T-cell (primary cell): ENCODE results near the gene DDIT3. TPM values are rescaled to one million over a fixed set of nuclear protein-coding genes. Genes with fewer than 3 reads are reported as not detected.
A peak's percentile ranks its signal among the peaks of the same experiment; 100 is the strongest.

Experiments used
- ATAC-seq, 4 experiments: fragments of 200-7000 bp in 3 of 4; fragments of 150-1000 bp in 1 of 4; cut with Tn5 transposase; replicated peaks in 1 of 4; 1 replicate in 3 of 4; 2 replicates in 1 of 4; pipeline ENCODE4 v1.10.0; 2021; ENCODE audit warnings: moderate library complexity in 3 of 4, mild to moderate bottlenecking in 2 of 4, moderate number of reproducible peaks in 1 of 4
- CTCF ChIA-PET, 2 donors: fragments of 300-600 bp; sonication (Branson Sonifier 250); formaldehyde crosslinking; loops; one replicate each; lab custom pipeline; 2022; ENCODE audit warnings: antibody characterized with exemption in 2 of 2; lab: Charles Lee
- POLR2A ChIA-PET, 2 donors: fragments of 300-600 bp; sonication (Branson Sonifier 250); formaldehyde crosslinking; loops; one replicate each; lab custom pipeline; 2022; ENCODE audit warnings: antibody characterized with exemption in 2 of 2; lab: Charles Lee
- DNase-seq, 35 experiments: peaks; one replicate each; pipeline versions ENCODE4 v3.0.0 to v3.0.0-alpha.2; 2013 to 2023
- H3K27ac ChIP-seq: one replicate; pipeline ENCODE4 v1.5.1; 2013; ENCODE audit warnings: low read length
- H3K27me3 ChIP-seq, 2 experiments: replicated peaks in 1 of 2; 1 replicate in 1 of 2; 2 replicates in 1 of 2; pipeline versions ENCODE4 v1.6.1 to v1.7.0; 2013; ENCODE audit warnings: low read length in 1 of 2, mixed read lengths in 1 of 2; ENCODE audit not compliant: control insufficient read depth in 2 of 2, insufficient read depth in 2 of 2; ENCODE audit errors: extremely low read depth in 1 of 2
- H3K36me3 ChIP-seq, 2 donors: 1 replicate in 1 of 2; 2 replicates in 1 of 2; pipeline versions ENCODE4 v1.6.1 to v1.7.0; 2013; ENCODE audit warnings: low read length in 1 of 2; ENCODE audit not compliant: control insufficient read depth in 2 of 2, insufficient read depth in 1 of 2; ENCODE audit errors: extremely low read depth in 1 of 2
- H3K4me1 ChIP-seq, 2 experiments: 1 replicate in 1 of 2; 2 replicates in 1 of 2; pipeline versions ENCODE4 v1.6.1 to v1.7.0; 2013; ENCODE audit warnings: low read length in 2 of 2, mixed read lengths in 1 of 2; ENCODE audit not compliant: insufficient read depth in 2 of 2, control insufficient read depth in 1 of 2; ENCODE audit errors: extremely low read depth in 1 of 2
- H3K4me3 ChIP-seq, 2 donors: 1 replicate in 1 of 2; 2 replicates in 1 of 2; pipeline versions ENCODE4 v1.5.1 to v1.7.0; 2013; ENCODE audit warnings: mild to moderate bottlenecking in 2 of 2, low read length in 1 of 2, moderate library complexity in 1 of 2; ENCODE audit not compliant: control insufficient read depth in 1 of 2; ENCODE audit errors: extremely low read depth in 1 of 2
- H3K9me3 ChIP-seq: 2 replicates; pipeline ENCODE4 v1.7.0; 2013
- H3K27ac Mint-ChIP-seq, 2 donors: one replicate each; pipeline ENCODE4 v1.8.0; 2020 to 2021; ENCODE audit warnings: mild to moderate bottlenecking in 2 of 2, mixed read lengths in 2 of 2
- H3K27me3 Mint-ChIP-seq, 2 donors: one replicate each; pipeline ENCODE4 v1.8.0; 2021 to 2022; ENCODE audit warnings: mixed read lengths in 2 of 2
- H3K36me3 Mint-ChIP-seq: one replicate; pipeline ENCODE4 v1.8.0; 2021; ENCODE audit warnings: mixed read lengths
- H3K4me1 Mint-ChIP-seq, 3 donors: one replicate each; pipeline ENCODE4 v1.8.0; 2020 to 2022; ENCODE audit warnings: mixed read lengths in 3 of 3, mild to moderate bottlenecking in 1 of 3
- H3K4me3 Mint-ChIP-seq, 3 donors: one replicate each; pipeline ENCODE4 v1.8.0; 2020 to 2022; ENCODE audit warnings: mild to moderate bottlenecking in 3 of 3, mixed read lengths in 3 of 3, moderate library complexity in 3 of 3
- H3K9me3 Mint-ChIP-seq, 3 donors: one replicate each; pipeline ENCODE4 v1.8.0; 2020 to 2022; ENCODE audit warnings: mixed read lengths in 3 of 3
- WGBS: methylation state at CpG from one replicate; pipeline ENCODE4 v1.1.5; 2013; ENCODE audit warnings: missing lambda C conversion rate; ENCODE audit not compliant: insufficient coverage; 5-methylcytosine and 5-hydroxymethylcytosine counted together
- total RNA-seq, 35 experiments: library from RNA in 6 of 35; stranded (reverse) in 6 of 35; fragments of 120-200 nt in 1 of 35; gene quantifications; one replicate each; pipeline versions ENCODE4 v1.2.1 to v1.2.4 and lab custom pipeline; 2013 to 2026

The DDIT3 gene
- total RNA-seq, 5 donors from 2014 or later (not counting 1 experiment from before 2014, with no cell fraction given), result 34.5 to 93.5 (median 40.7) TPM

DNA sequence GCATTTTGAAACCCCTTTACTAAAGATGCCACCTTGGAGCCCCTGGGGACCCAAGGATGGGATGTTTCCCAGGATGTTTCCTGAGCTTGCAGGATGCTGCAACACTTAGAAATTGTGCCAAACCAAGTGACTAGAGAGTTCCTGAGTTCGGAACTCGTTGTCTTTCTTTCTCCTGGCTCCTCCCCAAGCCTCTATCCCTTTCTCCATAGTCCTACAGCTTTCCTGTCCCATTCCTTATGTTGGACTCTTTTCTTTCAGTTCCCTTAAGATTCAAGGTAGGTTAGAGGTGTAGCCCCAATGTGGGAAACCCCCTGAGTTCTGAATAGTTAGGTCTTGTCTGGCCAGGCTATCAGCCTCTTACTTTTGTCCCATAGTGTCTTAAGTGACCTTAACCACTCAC is 28.2 kb upstream of the DDIT3 start:
- Mint-ChIP-seq H3K27me3 (peaks cover 0 to 7% of the 10 kb centered on the region in 2 donors), H3K9me3 (no peaks in the 10 kb centered on the region), H3K4me3 (peak overlapping the region in 2 of 3 donors; percentile 21 to 68), H3K27ac (no peak overlapping the region), H3K36me3 (no peaks in the 10 kb centered on the region), H3K4me1 (peaks cover 41 to 50% (median 46%) of the 10 kb centered on the region in 3 donors)
- DNase-seq (no peak), ATAC-seq (no peak)
- ChIA-PET POLR2A (no interaction called here), CTCF (no interaction called here)
- Histone ChIP-seq H3K36me3 (no peaks in the 10 kb centered on the region), H3K27me3 (peaks cover 13 to 20% of the 10 kb centered on the region in 2 experiments), H3K27ac (no peak overlapping the region), H3K4me1 (peaks cover 7 to 31% of the 10 kb centered on the region in 2 experiments), H3K9me3 (no peaks in the 10 kb centered on the region), H3K4me3 (no peak overlapping the region)
- no CpG with 5 or more reads among the region's 2 CpGs for WGBS

DNA sequence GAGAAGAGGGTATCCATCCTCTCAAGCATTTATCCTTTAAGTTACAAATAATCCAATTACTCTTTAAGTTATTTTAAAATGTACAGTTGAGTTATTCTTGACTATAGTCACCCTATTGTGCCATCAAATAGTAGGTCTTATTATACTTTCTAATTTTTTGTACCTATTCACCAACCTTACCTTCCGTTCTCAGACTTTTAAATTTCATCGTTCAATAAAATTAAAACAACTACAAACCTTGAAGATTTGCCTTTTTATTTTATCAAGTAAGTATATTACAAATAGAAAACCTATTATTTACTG is 27.6 kb upstream of the DDIT3 start:
- no peaks in the 10 kb centered on the region for H3K9me3 Mint-ChIP-seq
- Histone ChIP-seq H3K4me3 (no peak overlapping the region), H3K27me3 (peaks cover 13 to 20% of the 10 kb centered on the region in 2 experiments), H3K9me3 (no peaks in the 10 kb centered on the region), H3K36me3 (no peaks in the 10 kb centered on the region), H3K27ac (no peak overlapping the region), H3K4me1 (peaks cover 7 to 32% of the 10 kb centered on the region in 2 experiments)
- CTCF ChIA-PET, result no interaction called here
- peak overlapping the region; percentile 94 to 97 (median 96) for H3K4me3 Mint-ChIP-seq
- H3K4me1 Mint-ChIP-seq, result peaks cover 41 to 52% (median 49%) of the 10 kb centered on the region in 3 donors
- no CpG with 5 or more reads among the region's 2 CpGs for WGBS
- ATAC-seq (no peak), DNase-seq (no peak)
- H3K27ac Mint-ChIP-seq, result peak overlapping the region in 1 of 2 donors; percentile 57
- H3K27me3 Mint-ChIP-seq, result peaks cover 0 to 7% of the 10 kb centered on the region in 2 donors
- POLR2A ChIA-PET, result no interaction called here
- H3K36me3 Mint-ChIP-seq, result no peaks in the 10 kb centered on the region

DNA sequence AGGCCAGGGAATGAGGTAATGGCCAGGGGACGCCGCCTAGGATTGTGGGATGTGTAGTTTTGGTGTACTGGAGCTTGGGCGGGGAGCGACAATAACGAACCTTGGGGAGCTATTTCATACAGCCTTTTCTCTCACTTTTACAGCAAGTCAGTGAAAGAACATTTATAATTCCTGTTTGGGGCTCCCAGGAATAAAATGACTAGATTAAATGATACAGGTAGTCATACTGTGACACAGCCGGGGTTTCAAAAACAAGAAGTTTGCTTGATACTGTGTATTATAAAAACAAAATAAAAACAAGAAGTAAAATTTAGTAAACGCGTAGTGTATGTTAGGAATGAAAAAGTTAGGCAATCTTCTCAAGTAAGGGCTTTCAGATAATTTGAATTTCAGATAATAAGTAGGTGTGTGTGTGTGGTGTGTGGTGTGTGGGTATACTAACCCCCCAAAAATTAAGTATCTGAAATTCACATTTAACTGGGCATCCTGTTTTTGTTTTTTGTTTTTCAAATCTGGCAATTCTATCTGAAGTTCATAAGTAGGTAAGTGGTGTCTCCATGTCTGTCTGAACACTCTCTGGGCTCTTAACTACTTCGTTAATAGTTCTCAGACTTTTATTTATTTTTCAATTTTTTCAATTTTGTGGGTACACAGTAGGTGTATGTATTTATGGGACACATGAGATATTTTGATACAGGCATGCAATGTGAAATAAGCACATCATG is 27.1 kb upstream of the DDIT3 start:
- Histone ChIP-seq H3K27ac (peak overlapping the region; percentile 69), H3K4me3 (peak overlapping the region; percentile 84 to 89), H3K9me3 (no peaks in the 10 kb centered on the region), H3K4me1 (peaks cover 7 to 32% of the 10 kb centered on the region in 2 experiments), H3K36me3 (no peaks in the 10 kb centered on the region), H3K27me3 (peaks cover 13 to 20% of the 10 kb centered on the region in 2 experiments)
- H3K27ac Mint-ChIP-seq, result peak overlapping the region; percentile 85 to 96
- H3K36me3 Mint-ChIP-seq, result no peaks in the 10 kb centered on the region
- peaks cover 0 to 7% of the 10 kb centered on the region in 2 donors for H3K27me3 Mint-ChIP-seq
- H3K4me1 Mint-ChIP-seq, result peaks cover 41 to 52% (median 49%) of the 10 kb centered on the region in 3 donors
- H3K9me3 Mint-ChIP-seq, result no peaks in the 10 kb centered on the region
- ATAC-seq (no peak), DNase-seq (peak in 1 of 35 experiments; percentile 73)
- H3K4me3 Mint-ChIP-seq, result peak overlapping the region; percentile 94 to 97 (median 96)
- ChIA-PET POLR2A (interaction anchor here (0.5 to 0.6 kb wide), 2 partner anchors 10 to 26 kb away, joined by 4 read pairs; no protein-coding TSS in a partner anchor), CTCF (interaction anchor here (0.6 to 0.9 kb wide), 3 partner anchors 37 to 1718 kb away, joined by 3 to 4 read pairs (median 3); partner anchors contain the start of gene DNAJC14 (in 1 of the 2))
- no CpG with 5 or more reads among the region's 9 CpGs for WGBS

DNA sequence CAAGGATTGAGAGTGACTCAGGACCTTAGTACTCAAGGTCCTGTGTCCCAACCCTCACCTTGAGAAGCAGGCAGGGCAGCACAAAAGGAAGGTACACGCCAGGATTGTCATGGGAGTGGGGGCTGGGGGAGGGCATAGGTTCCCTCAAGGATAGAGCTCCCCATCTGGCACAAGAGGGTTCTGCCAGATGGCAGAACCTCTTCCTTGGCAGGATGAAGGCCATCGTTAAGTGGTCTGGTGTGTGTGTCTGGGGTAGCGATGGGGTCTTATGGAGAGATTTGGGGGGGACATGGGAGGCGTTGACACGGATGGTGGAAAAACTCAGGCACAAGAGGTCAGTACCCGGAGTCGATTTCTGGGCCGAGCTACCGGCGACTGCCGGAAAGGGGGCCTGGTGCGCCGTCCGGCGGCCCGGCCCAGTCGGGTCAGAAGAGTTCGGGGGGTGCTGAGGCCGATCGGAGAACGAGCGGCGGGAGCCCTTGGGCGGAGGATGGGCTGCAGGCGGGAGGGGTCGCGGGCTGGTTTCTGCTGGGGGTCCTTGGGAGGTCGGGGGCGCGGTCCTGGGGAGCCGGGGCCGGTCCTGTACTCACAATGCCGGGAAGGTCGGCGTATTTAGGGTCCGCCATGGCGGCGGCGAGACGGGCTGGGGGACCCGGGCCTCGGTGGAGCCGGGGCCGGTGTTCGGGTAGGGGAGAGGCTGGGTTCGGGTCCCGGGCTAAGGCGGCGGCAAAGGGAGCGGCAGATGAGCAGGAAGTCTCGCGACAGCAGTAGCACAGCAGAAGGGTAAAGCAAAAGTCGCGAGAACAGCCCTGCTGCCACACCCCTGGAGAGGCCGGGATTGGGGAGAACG is 26.3 kb upstream of the DDIT3 start, which contains the start of gene DCTN2:
Gene DCTN2 (minus strand): TSS at position 755 of the 850 bp plus-strand sequence. CDS start 129 bp downstream, at position 626.
- ChIA-PET CTCF (interaction anchor here in 1 of 2 donors (0.6 to 1.3 kb wide), 4 partner anchors 9 to 1717 kb away, joined by 3 to 4 read pairs (median 4); partner anchors contain the start of genes DNAJC14 and GLI1), POLR2A (interaction anchor here (0.5 to 1.2 kb wide), 3 partner anchors 11 to 26 kb away, joined by 4 read pairs; no protein-coding TSS in a partner anchor)
- peak; percentile 94 to 98 (median 96) for ATAC-seq
- Histone ChIP-seq H3K4me3 (peak within 1 kb of the TSS; percentile 84 to 89), H3K4me1 (peaks cover 7 to 32% of the 10 kb centered on the region in 2 experiments), H3K9me3 (no peaks in the 10 kb centered on the region), H3K36me3 (peaks cover 0 to 2% of the 10 kb centered on the region in 2 donors), H3K27ac (peak within 1 kb of the TSS; percentile 69), H3K27me3 (peaks cover 12 to 20% of the 10 kb centered on the region in 2 experiments)
- under 1% methylated on average over 51 of the region's 56 CpGs for WGBS
- Mint-ChIP-seq H3K36me3 (no peaks in the 10 kb centered on the region), H3K27me3 (peaks cover 0 to 7% of the 10 kb centered on the region in 2 donors), H3K4me3 (peak within 1 kb of the TSS; percentile 94 to 97 (median 96)), H3K27ac (peak within 1 kb of the TSS; percentile 85 to 96), H3K9me3 (no peaks in the 10 kb centered on the region), H3K4me1 (peaks cover 41 to 52% (median 49%) of the 10 kb centered on the region in 3 donors)
- DNase-seq, result peak in 34 of 35 experiments; percentile 82 to 95 (median 88)

DNA sequence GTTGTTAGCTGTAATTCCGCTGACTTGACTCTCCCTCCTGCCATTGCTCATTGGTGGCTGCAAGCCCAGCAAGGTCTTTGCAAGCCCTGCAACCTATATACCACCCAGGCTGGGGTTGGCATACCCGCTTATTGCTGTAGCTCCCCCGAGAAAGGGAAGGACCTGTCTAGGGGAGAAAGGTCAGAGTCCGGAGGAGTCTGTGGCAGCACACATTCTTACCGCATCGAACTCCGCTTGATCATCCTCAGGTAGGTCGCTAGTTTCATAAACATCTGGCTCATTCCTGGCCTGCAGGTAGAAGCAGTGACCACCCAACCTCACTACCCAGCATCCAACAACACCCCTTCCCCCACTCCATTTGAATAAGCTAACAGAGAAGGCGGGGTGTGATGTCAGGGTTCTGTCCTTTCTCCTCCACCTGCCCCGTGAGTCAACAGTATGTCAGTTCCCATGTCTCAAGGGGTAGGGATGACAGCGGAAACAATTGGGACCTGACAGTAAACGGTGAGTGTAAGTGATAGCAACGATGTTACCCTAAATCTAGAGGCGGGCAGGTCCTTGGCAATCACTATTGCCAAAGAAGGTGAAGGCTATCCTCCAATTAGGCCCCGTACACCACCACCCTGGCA is 25.6 kb upstream of the DDIT3 start:
- peak overlapping the region; percentile 84 to 89 for H3K4me3 ChIP-seq
- Mint-ChIP-seq H3K36me3 (peaks cover 5% of the 10 kb centered on the region), H3K27ac (peak overlapping the region; percentile 85 to 96), H3K4me3 (peak overlapping the region; percentile 94 to 97 (median 96)), H3K27me3 (peaks cover 0 to 7% of the 10 kb centered on the region in 2 donors), H3K4me1 (peaks cover 39 to 52% (median 52%) of the 10 kb centered on the region in 3 donors), H3K9me3 (no peaks in the 10 kb centered on the region)
- H3K27me3 ChIP-seq, result peaks cover 9 to 20% of the 10 kb centered on the region in 2 experiments
- ChIA-PET POLR2A (interaction anchor here in 1 of 2 donors (1.2 kb wide), 1 partner anchor 19 kb away, joined by 4 read pairs; no protein-coding TSS in a partner anchor), CTCF (interaction anchor here in 1 of 2 donors (0.7 to 1.3 kb wide), 2 partner anchors 9 to 87 kb away, joined by 4 read pairs; partner anchors contain the start of gene GLI1)
- no peaks in the 10 kb centered on the region for H3K9me3 ChIP-seq
- DNase-seq (no peak), ATAC-seq (no peak)
- peak overlapping the region; percentile 69 for H3K27ac ChIP-seq
- H3K36me3 ChIP-seq, result peaks cover 2 to 6% of the 10 kb centered on the region in 2 donors
- peaks cover 7 to 32% of the 10 kb centered on the region in 2 experiments for H3K4me1 ChIP-seq
- WGBS, result 82% methylated on average over 3 of the region's 15 CpGs
